ENCODE results near the gene LZTR1.

LZTR1 gene

DNA sequence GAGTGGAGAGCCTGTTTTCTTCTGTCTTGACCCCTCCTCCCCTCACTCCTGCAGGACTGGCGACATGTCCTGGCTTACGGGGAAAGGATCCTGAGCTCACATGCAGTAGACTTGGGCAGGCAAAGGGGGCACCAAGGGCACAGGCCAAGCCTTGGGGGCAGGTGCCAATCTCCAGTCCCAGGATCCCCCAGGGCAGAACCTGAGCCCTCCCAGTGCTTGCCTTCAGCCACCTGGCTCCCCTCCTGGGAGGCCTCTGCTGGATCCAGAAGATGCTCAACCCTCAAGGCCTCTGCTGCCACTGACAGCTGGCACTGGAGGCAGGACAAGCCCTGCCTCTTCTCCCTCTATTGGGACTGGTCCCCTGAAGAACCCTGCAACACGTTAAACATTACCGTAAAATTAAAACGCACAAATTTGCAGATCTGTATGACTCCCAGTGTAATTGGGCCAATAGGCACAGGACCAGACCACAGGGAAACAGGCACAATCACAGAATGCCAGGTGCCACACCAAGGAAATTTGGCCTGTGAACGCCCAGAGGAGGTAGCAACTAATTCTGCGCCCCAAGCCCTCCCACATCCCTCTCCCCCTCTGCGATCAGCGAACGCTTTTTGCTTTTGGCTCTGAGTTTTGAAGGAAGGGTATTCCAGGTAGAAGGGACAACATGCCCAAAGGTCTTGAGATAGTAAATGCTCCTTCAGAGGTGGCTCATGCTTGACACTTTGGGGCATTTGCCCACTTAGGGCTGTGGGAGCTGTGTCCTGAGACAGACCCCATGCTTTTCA lies 967 bp upstream of the LZTR1 start:
- no peak for DNase-seq (ENCODE audit: low spot score)

DNA sequence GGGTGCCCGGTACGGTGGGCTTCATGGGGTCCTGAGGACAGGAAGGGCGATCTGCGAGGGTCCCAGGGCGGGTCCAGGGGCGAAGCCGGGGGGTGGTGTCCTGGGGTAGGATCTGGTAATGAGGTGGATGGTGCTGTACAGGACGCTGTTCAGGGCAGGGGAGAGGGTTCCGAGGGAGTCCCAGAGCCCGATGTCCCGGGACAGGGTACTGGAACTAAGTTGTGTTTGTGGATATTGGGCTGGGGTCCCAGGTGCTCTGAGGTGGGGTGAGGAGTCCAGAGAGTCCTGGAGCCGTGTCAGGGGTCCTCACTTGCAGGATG lies 426 bp downstream of the LZTR1 start:
- DNase-seq (ENCODE audit: low spot score) = no peak

- no peak for DNase-seq (ENCODE audit: low spot score)
Observed at GRCh38 chr22:20983081-20983771, 1.1 kb downstream of the LZTR1 start.

DNA sequence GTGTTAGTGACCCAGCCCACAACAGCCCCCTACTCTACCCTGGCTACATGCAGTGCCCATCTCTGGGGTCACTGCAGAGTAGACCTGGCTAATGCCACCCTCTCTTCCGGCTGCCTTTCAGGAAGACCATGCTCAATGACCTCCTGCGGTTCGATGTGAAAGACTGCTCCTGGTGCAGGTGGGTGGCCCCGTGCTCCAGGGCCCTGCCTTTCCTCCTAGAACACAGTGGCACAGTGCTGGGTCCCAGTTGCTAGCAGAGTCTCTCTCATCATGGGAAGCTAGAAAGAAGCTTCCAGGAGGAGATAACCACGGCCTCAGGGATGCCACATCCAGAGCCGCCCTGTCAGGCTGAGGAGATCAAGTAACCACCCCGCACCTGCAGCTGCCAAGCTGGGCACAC lies 3.6 kb downstream of the LZTR1 start:
- no peak for DNase-seq (ENCODE audit: low spot score)

GRCh38 chr22:20986365-20986764 lies 4.3 kb downstream of the LZTR1 start:
- no peak for DNase-seq (ENCODE audit: low spot score)

GRCh38 chr22:20987375-20987774 lies 5.3 kb downstream of the LZTR1 start:
- DNase-seq (ENCODE audit: low spot score) = no peak

DNA sequence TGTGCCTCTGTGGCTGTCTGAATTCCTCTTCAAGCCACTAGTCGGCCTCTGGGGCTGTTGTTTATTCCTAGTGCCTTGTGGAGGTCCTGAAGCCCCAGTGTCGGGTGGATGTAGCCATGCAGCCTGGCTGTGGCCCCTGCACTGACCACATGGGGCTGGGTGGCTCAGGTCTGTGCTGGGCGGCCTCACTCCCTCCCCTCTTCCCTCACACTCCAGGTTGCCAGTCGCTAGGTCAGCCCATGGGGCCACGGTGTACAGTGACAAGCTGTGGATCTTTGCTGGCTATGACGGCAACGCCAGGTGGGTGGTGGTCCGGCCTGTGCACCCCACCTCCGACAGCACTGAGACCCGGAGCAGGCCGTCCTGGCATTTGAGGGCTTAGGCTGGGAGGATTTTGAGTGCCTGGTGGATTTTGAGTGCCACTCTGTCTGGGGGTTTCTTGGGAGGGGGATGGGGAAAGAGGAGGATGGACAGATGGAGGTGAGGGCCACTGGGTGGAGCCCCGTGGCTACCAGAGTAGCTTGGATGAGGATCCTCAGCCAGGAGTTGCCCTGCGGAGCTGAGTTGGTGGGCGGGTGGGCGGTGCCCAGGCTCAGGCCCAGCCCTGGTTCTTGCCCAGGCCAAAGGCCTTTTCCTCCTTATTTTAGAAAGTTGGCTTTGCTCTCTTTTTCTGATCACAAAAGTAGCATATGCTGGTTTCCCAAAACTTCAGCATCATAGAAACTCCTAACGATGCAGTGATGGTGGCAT lies 6.7 kb downstream of the LZTR1 start:
- DNase-seq (ENCODE audit: low spot score) = no peak

DNA sequence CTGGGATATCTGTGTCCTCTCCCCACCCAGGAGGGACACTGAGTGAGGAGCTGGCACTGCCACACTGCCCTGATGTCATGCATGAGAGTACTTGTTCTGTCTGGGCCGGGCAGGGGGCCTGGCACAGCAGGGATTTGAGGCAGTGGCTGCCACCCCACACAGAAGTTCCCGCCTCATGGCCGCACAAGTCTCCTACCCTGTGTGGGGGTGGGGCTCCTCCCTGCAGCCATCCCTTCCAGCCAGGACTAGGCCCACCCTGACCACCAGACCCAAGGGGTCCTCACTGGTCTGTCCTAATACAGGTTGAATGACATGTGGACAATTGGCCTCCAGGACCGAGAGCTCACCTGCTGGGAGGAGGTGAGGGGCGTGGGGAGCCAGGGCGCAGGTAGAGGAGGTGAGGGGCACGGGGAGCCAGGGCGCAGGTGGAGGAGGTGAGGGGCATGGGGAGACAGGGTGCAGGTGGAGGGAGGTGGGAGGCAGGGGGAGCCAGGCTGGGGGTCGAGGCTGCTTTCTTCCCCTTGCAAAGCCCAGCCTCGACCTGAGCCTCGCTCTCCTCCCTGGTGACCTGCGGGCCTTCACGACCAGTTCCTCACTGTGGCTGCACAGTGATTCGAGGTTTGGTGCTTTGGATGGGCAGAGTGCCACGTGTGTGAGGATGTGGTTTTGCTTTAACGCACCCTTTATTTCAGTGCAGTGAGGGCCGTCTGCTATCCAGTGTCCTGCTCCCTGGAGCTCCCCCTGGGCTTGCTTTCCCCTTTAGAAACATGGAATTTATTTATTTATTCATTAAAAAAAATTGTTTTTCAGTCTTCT lies 7.4 kb downstream of the LZTR1 start:
- DNase-seq (ENCODE audit: low spot score) = no peak

GRCh38 chr22:20990184-20991180 lies 8.4 kb downstream of the LZTR1 start:
- DNase-seq (ENCODE audit: low spot score) = no peak

DNA sequence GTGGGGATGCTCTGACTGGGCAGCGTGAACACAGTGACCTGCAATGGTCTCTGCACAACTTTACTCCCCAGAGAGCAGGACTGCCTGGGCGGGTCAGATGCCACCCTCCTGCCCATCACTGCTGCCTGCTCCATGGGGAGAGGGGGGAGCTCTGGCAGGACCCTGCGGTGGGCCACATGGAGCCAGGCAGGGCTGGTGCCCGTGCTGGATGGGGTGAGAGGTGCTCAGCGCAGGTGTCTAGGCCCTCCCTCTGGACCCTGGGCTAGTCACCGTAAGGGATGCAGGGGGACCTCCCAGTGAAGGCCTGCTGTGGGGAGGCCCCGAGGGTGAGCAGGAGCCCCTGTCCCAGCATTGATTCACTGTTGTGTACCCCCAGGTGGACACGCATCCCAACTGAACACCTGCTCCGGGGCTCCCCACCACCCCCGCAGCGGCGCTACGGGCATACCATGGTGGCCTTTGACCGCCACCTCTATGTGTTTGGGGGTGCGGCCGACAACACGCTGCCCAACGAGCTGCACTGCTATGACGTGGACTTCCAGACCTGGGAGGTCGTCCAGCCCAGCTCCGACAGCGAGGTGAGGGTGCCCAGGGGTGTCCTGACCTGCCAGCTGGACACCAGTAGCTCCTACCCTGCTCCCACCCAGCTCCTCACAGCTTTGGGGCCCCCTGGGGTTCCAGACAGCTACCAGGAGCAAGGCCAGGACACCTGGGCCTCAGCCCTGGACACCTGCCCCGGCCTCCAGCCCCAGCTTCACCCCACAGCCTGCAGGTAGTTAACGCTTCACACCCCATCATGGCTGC lies 9.4 kb downstream of the LZTR1 start:
- DNase-seq (ENCODE audit: low spot score) = no peak

GRCh38 chr22:20992056-20992442 lies 10.0 kb downstream of the LZTR1 start:
- no peak for DNase-seq (ENCODE audit: low spot score)

DNA sequence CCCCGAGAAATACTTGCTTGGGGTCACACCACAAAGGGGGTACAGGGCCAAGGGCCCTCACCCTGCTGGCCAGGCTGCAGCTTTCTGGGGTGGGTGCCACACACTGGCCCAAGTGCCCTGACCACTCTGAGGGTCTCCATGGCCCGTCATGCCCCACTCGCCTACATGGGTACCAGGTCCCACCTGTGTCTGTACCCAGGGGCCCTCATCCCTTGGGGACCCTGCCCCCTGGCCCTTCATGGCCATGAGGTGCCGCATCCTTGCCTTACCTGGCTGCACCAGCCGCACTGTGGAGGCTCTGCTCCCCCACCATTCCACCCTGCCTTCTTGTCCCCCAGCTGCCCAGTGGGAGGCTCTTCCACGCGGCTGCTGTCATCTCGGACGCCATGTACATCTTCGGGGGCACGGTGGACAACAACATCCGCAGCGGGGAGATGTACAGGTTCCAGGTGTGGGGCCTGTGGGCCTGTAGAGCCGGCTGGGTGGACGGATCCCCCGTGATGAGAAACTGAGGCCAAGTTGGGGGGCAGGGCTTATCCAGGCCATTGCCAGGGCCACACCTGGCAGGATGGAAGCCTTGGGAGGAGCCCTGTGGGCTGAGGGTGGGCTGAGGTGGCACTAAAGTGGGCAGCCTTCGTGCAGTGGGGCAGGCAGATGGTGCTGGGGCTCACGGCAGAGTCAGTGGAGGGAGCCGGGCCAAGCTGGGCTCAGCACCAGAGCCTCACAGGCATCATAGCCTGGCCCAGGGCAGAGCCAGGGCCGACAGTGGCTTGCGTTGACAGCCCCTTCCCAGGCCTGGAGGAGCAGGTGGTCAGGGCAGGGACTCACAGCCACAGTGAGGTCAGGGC lies 10.6 kb downstream of the LZTR1 start:
- DNase-seq (ENCODE audit: low spot score) = no peak

GRCh38 chr22:20993304-20994127 lies 11.4 kb downstream of the LZTR1 start:
- no peak for DNase-seq (ENCODE audit: low spot score)

DNA sequence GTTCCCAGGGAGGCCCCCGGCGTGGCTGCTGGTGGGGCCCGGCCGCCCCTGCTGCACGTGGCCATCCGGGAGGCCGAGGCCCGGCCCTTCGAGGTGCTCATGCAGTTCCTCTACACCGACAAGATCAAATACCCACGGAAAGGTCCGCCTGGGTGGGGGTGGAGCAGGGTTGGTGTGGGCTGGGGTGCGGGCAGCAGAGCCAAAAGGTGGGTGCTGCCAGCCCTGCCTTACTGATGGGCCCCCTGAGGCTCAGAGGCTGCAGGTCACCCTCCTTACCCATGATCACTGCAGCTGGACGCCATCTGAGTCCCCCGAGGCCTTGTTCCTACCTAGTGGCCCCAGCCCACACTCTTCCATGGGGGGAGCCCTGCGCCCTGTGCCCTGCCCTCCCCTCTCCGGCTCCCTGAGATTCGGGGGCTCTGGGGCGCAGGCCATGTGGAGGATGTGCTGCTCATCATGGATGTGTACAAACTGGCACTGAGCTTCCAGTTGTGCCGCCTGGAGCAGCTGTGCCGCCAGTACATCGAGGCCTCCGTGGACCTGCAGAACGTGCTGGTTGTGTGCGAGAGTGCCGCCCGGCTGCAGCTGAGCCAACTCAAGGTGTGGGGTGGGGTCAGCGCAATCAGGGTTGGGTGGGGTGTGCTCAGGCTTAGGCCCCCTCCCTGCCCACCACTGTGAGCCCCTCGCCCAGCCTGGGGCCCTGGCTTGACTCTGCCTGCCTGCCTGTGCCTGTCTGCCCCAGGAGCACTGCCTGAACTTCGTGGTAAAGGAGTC lies 12.2 kb downstream of the LZTR1 start:
- DNase-seq (ENCODE audit: low spot score) = no peak

DNA sequence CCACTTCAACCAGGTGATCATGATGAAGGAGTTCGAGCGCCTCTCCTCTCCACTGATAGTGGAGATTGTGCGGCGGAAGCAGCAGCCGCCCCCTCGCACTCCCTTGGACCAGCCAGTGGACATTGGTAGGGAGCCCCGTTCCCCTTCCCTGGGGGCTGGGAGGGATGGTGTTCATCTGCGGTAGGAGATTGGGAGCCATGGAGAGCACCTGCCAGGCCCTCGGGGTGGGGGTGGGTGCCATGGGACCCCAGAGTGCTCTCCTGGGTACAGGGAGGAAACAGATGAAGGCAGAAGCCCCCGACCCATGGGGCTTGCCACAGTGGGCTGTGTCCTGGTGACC lies 12.8 kb downstream of the LZTR1 start:
- DNase-seq (ENCODE audit: low spot score) = no peak

DNA sequence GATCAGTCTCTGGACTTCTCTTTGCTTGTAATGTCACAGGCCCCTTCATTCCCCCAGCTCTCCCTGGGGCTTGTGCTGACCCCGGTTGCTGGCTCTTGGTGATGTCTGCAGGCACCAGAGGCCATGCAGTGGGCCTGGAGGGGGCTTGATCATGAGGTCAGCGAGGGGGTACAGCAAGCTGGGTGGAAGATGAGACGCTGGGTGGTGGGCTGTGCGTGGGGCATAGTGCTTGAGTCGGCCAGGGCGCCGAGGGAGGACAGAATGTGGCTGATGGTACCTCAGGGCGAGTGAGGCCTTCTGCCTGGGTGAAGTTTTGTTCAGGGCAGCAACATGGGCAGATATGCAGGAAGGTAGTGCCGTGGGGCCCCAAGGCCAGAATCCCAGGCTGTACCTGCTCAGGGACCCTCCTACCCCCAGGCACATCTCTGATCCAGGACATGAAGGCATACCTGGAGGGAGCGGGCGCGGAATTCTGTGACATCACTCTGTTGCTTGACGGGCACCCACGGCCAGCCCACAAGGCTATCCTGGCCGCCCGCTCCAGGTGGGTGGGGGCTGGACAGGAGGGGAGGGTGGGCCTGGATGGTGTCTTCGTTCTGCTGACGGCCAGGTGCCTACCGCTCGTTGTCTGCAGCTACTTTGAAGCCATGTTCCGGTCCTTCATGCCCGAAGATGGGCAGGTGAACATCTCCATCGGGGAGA lies 13.4 kb downstream of the LZTR1 start:
- DNase-seq (ENCODE audit: low spot score) = no peak

- DNase-seq (ENCODE audit: low spot score) = no peak
Observed at GRCh38 chr22:20996031-20996410, 13.9 kb downstream of the LZTR1 start.
